Posterior vena cava (tissue), 2 donors: Measurements from ENCODE around the gene MBNL1. TPM values are rescaled to one million over a fixed set of nuclear protein-coding genes. Genes with fewer than 3 reads are reported as not detected.
"Not testable (repeated sequence)": the region's sequence is repeated elsewhere in the genome, so short reads cannot be mapped to it uniquely, and the experiment has no call there.

ENCODE experiments used
- DNase-seq: peaks from one replicate; pipeline ENCODE4 v3.0.0-alpha.2; 2020; ENCODE audit warnings: low spot score
- intact Hi-C, 2 donors: fragments of 100-400 bp; cut with DNase I; formaldehyde crosslinking; loops; one replicate each; pipeline versions ENCODE4 v1.14.1 to v1.14.2; 2022 to 2023
- total RNA-seq, 2 donors: library from RNA; stranded (reverse); fragmentation: NEBNext Ultra II Directional; extraction: Animal tissue kit (Norgen Biotek cat#: 25700); gene quantifications; one replicate each; pipeline ENCODE4 v1.2.1, GENCODE V29; 2021
- donor health status: DM: yes; HTN: yes; CAD: no.
- donor health status: DM: yes; HTN: yes; CAD: no.

The MBNL1 gene
- total RNA-seq, 2 donors from 2014 or later, result 393 to 453 TPM

- intact Hi-C loops, result loop anchor here in 1 of 2 donors (5.0 kb wide), 1 partner anchor 313 kb away; no protein-coding TSS in a partner anchor
- DNase-seq, result no peak
Measured at GRCh38 chr3:152379415-152380042, 110.8 kb downstream of the MBNL1 start.

GRCh38 chr3:152380043-152380442 is 111.3 kb downstream of the MBNL1 start:
- intact Hi-C loops, result no loop called here

GRCh38 chr3:152381881-152382295 is 113.2 kb downstream of the MBNL1 start:
- no peak for DNase-seq
- intact Hi-C loops, result no loop called here

More at GRCh38 chr3:152380043-152380442, 111.3 kb downstream of the MBNL1 start:
- no peak for DNase-seq

- DNase-seq, result no peak
- intact Hi-C loops, result no loop called here
Measured at GRCh38 chr3:152382312-152383135, 113.8 kb downstream of the MBNL1 start.

- intact Hi-C loops, result no loop called here
Measured at GRCh38 chr3:152383136-152383606, 114.4 kb downstream of the MBNL1 start.

GRCh38 chr3:152384412-152384811 is 115.7 kb downstream of the MBNL1 start:
- intact Hi-C loops, result no loop called here

More at GRCh38 chr3:152383136-152383606, 114.4 kb downstream of the MBNL1 start:
- no peak for DNase-seq

GRCh38 chr3:152385761-152386160 is 117.0 kb downstream of the MBNL1 start:
- no peak for DNase-seq
- intact Hi-C loops, result no loop called here

More at GRCh38 chr3:152384412-152384811, 115.7 kb downstream of the MBNL1 start:
- DNase-seq, result no peak

GRCh38 chr3:152386208-152386607 is 117.5 kb downstream of the MBNL1 start:
- intact Hi-C loops, result no loop called here
- DNase-seq, result no peak

- intact Hi-C loops, result no loop called here
- no peak for DNase-seq
Measured at GRCh38 chr3:152388631-152389030, 119.9 kb downstream of the MBNL1 start.

GRCh38 chr3:152389316-152389934 is 120.7 kb downstream of the MBNL1 start:
- no peak for DNase-seq
- intact Hi-C loops, result no loop called here

- intact Hi-C loops, result no loop called here
Measured at GRCh38 chr3:152390647-152391046, 121.9 kb downstream of the MBNL1 start.

GRCh38 chr3:152391671-152392070 is 122.9 kb downstream of the MBNL1 start:
- intact Hi-C loops, result no loop called here

More at GRCh38 chr3:152390647-152391046, 121.9 kb downstream of the MBNL1 start:
- DNase-seq, result no peak

GRCh38 chr3:152392272-152392880 is 123.6 kb downstream of the MBNL1 start:
- no peak for DNase-seq
- intact Hi-C loops, result no loop called here

More at GRCh38 chr3:152391671-152392070, 122.9 kb downstream of the MBNL1 start:
- DNase-seq, result no peak

- intact Hi-C loops, result no loop called here
- no peak for DNase-seq
Measured at GRCh38 chr3:152394246-152394645, 125.5 kb downstream of the MBNL1 start.

- intact Hi-C loops, result no loop called here
Measured at GRCh38 chr3:152395764-152396163, 127.0 kb downstream of the MBNL1 start.

GRCh38 chr3:152396867-152397266 is 128.1 kb downstream of the MBNL1 start:
- intact Hi-C loops, result no loop called here
- no peak for DNase-seq

More at GRCh38 chr3:152395764-152396163, 127.0 kb downstream of the MBNL1 start:
- no peak for DNase-seq

GRCh38 chr3:152397348-152397747 is 128.6 kb downstream of the MBNL1 start:
- intact Hi-C loops, result not testable (repeated sequence)

GRCh38 chr3:152398495-152398894 is 129.8 kb downstream of the MBNL1 start:
- DNase-seq, result no peak
- intact Hi-C loops, result no loop called here

More at GRCh38 chr3:152397348-152397747, 128.6 kb downstream of the MBNL1 start:
- DNase-seq, result not testable (repeated sequence)

- no peak for DNase-seq
- intact Hi-C loops, result no loop called here
Measured at GRCh38 chr3:152399374-152399773, 130.6 kb downstream of the MBNL1 start.
